ENCODE measurements around the gene TSPAN17. TPM values are rescaled to one million over a fixed set of nuclear protein-coding genes. Genes with fewer than 3 reads are reported as not detected.

TSPAN17 gene
- total and polyA plus RNA-seq, 9 of the 15 experiments (the other 6 are each of a cell fraction or from before 2014, with no cell fraction given) = 0.73 to 58.3 (median 34.5) TPM

- TF ChIP-seq, protein P1, sequence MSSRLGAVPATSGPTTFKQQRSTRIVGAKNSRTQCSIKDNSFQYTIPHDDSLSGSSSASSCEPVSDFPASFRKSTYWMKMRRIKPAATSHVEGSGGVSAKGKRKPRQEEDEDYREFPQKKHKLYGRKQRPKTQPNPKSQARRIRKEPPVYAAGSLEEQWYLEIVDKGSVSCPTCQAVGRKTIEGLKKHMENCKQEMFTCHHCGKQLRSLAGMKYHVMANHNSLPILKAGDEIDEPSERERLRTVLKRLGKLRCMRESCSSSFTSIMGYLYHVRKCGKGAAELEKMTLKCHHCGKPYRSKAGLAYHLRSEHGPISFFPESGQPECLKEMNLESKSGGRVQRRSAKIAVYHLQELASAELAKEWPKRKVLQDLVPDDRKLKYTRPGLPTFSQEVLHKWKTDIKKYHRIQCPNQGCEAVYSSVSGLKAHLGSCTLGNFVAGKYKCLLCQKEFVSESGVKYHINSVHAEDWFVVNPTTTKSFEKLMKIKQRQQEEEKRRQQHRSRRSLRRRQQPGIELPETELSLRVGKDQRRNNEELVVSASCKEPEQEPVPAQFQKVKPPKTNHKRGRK (tag; IDR thresholded peaks at IDR 0.05) = no peak
- TF ChIP-seq SMARCA4 (IDR thresholded peaks at IDR 0.05) (no peak), TFE3 (CRISPR knock-in tag; IDR thresholded peaks at IDR 0.05) (no peak), RBM34 (IDR thresholded peaks at IDR 0.05; ENCODE audit: borderline replicate concordance, insufficient read depth, low read length) (no peak), MTA3 (IDR thresholded peaks at IDR 0.05; ENCODE audit: borderline replicate concordance) (no peak), MTA1 (IDR thresholded peaks at IDR 0.05; ENCODE audit: borderline replicate concordance) (no peak), CCAR2 (IDR thresholded peaks at IDR 0.05; ENCODE audit: low read depth, low read length) (no peak), NCOA2 (IDR thresholded peaks at IDR 0.05; ENCODE audit: partially characterized antibody in 2 of 2) (no peak), CBX2 (IDR thresholded peaks at IDR 0.05; ENCODE audit: insufficient read depth, low read length, poor library complexity, severe bottlenecking) (no peak), NFE2L1 (tag; IDR thresholded peaks at IDR 0.05; ENCODE audit: borderline replicate concordance, low read depth) (no peak), CREBBP (IDR thresholded peaks at IDR 0.05; ENCODE audit: low read depth, low read length) (no peak), PRDM10 (IDR thresholded peaks at IDR 0.05; ENCODE audit: partially characterized antibody) (no peak), SMC3 (conservative IDR thresholded peaks at IDR 0.05; ENCODE audit: insufficient read depth, low read depth, low read length) (no peak), MEF2A (IDR thresholded peaks at IDR 0.05; ENCODE audit: control insufficient read depth, low read depth, low read length) (no peak), ZSCAN32 (CRISPR knock-in tag; IDR thresholded peaks at IDR 0.05) (no peak), FOXP1 (CRISPR knock-in tag; IDR thresholded peaks at IDR 0.05) (0 out of 2 replicates have a peak, but pooled peaks have one; percentile 70), TAL1 (IDR thresholded peaks at IDR 0.05) (no peak)
- TF ChIP-seq, protein P2, sequence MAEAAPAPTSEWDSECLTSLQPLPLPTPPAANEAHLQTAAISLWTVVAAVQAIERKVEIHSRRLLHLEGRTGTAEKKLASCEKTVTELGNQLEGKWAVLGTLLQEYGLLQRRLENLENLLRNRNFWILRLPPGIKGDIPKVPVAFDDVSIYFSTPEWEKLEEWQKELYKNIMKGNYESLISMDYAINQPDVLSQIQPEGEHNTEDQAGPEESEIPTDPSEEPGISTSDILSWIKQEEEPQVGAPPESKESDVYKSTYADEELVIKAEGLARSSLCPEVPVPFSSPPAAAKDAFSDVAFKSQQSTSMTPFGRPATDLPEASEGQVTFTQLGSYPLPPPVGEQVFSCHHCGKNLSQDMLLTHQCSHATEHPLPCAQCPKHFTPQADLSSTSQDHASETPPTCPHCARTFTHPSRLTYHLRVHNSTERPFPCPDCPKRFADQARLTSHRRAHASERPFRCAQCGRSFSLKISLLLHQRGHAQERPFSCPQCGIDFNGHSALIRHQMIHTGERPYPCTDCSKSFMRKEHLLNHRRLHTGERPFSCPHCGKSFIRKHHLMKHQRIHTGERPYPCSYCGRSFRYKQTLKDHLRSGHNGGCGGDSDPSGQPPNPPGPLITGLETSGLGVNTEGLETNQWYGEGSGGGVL (CRISPR knock-in tag; IDR thresholded peaks at IDR 0.05) = no peak
These were observed 27.5 kb upstream of the TSPAN17 start (continued) for GRCh38 chr5:176619569-176620332.
